ENCODE results near the gene CEACAM5.
"Not testable (repeated sequence)": the region's sequence is repeated elsewhere in the genome, so short reads cannot be mapped to it uniquely, and the experiment has no call there.

The CEACAM5 gene

GRCh38 chr19:41740415-41741243 is 32.2 kb downstream of the CEACAM5 start:
- no peak for DNase-seq (ENCODE audit: low read depth in 2 of 2)

- DNase-seq (ENCODE audit: low read depth in 2 of 2), result no peak
Observed at GRCh38 chr19:41741244-41741554, 32.8 kb downstream of the CEACAM5 start.

GRCh38 chr19:41744850-41745249 is 36.4 kb downstream of the CEACAM5 start:
- DNase-seq (ENCODE audit: low read depth in 2 of 2), result no peak

- DNase-seq (ENCODE audit: low read depth in 2 of 2), result no peak
Observed at GRCh38 chr19:41745756-41746155, 37.3 kb downstream of the CEACAM5 start.

GRCh38 chr19:41746593-41747227 is 38.3 kb downstream of the CEACAM5 start:
- peak; percentile 9 to 10 for DNase-seq (ENCODE audit: low read depth in 2 of 2)

- no peak for DNase-seq (ENCODE audit: low read depth in 2 of 2)
Observed at GRCh38 chr19:41748012-41748411, 39.6 kb downstream of the CEACAM5 start.

GRCh38 chr19:41750248-41751134 is 42.1 kb downstream of the CEACAM5 start:
- DNase-seq (ENCODE audit: low read depth in 2 of 2), result not testable (repeated sequence)

- DNase-seq (ENCODE audit: low read depth in 2 of 2), result peak; percentile 38 to 50
Observed at GRCh38 chr19:41753159-41753558, 44.7 kb downstream of the CEACAM5 start.

- DNase-seq (ENCODE audit: low read depth in 2 of 2), result peak; percentile 41 to 49
Observed at GRCh38 chr19:41753936-41754529, 45.6 kb downstream of the CEACAM5 start.

GRCh38 chr19:41755328-41755913 is 47.0 kb downstream of the CEACAM5 start, which contains the start of gene CEACAM6:
TSS of gene CEACAM6 (plus strand) at chr19:41755530. CDS start at chr19:41755639, 109 bp downstream.
- DNase-seq (ENCODE audit: low read depth in 2 of 2), result no peak

GRCh38 chr19:41758846-41759245 is 50.4 kb downstream of the CEACAM5 start:
- DNase-seq (ENCODE audit: low read depth in 2 of 2), result no peak

GRCh38 chr19:41767115-41767514 is 58.7 kb downstream of the CEACAM5 start:
- DNase-seq (ENCODE audit: low read depth in 2 of 2), result no peak

GRCh38 chr19:41768105-41768504 is 59.7 kb downstream of the CEACAM5 start:
- not testable (repeated sequence) for DNase-seq (ENCODE audit: low read depth in 2 of 2)

- DNase-seq (ENCODE audit: low read depth in 2 of 2), result no peak
Observed at GRCh38 chr19:41769608-41770007, 61.2 kb downstream of the CEACAM5 start.

- DNase-seq (ENCODE audit: low read depth in 2 of 2), result no peak
Observed at GRCh38 chr19:41771410-41771809, 63.0 kb downstream of the CEACAM5 start.

GRCh38 chr19:41774515-41774980 is 66.1 kb downstream of the CEACAM5 start:
- peak in 1 of 2 donors; percentile 24 for DNase-seq (ENCODE audit: low read depth in 2 of 2)

- no peak for DNase-seq (ENCODE audit: low read depth in 2 of 2)
Observed at GRCh38 chr19:41776700-41777099, 68.3 kb downstream of the CEACAM5 start.
